ENCODE results near the gene ATXN1L.
A peak's percentile ranks its signal among the peaks of the same experiment; 100 is the strongest.
"Not testable (repeated sequence)": the region's sequence is repeated elsewhere in the genome, so short reads cannot be mapped to it uniquely, and the experiment has no call there.

ATXN1L gene

DNA sequence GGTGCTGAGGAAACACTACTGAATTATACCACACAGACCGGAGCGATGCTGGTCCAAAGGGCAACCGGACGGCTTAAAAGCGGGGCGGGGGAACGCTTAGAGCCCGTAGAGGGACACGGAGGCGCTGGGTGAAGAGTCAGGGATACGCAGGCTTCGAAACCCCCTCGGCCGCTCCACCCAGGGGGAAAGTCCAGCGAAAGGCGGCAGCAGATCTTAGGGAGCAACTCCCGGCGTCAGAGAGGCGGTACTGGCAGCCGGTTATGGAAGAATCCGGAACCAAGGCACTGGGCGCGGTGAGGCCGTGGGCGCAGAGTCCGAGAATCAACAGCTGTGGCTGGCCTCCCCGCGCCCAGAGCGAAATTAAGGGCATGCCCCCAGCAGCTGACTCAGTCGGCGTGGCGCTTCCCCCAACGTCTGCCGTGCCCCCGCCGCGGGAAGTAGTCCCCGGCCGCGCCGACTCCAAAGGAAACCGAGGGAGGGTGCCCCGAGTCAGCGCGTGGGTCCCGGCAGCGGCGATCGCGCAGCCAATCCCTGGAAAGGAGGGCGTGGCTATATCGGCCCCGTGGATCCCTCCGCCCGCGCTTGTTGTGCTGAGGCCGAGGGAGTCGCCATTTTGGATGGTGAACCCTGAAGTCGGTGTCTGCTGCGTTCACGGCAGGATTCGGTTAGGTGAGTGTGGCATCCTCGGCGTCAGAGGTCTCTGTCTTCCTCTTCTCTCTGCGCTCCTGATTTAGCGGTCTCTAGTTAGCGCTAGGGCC, 49.3 kb downstream of the ATXN1L start, which contains the start of gene IST1:
TSS of gene IST1 (plus strand) at position 611 of the 758 bp plus-strand sequence. CDS start 20,110 bp downstream, outside the sequence.
- peak; percentile 98 for DNase-seq

DNA sequence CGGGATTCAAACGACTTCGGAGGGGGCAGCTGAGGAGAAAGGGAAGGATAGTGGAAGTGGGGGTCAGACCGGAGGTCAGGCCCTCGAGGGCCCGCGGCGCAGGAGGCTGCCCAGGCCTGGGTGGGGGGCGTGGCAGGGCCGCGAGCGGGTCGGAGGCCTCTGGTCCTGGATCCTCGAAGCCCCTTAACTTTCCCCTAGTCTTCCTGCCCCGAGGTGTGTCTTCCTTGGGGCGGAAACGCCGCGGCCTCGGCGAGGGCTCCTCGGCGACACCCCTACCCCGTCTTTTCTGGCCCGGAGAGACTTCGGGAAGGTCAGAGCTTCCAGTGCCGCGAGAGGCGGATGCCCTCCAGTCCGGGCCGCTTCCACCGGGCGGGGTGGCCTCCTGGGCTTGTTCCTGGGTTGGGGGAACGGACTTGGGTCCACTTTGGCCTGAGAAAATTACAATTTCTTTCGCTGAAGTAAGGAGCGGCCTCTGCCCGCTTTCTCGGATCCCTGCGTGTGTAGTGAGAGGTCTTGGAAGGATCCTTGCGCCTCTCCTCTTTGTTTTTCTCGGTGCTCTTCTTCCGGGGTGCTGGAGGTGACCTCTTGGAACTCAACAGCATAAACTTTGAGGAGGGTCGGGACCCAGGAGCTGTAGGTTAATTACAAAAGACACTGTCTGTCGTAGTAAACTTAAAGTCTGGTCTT, 50.0 kb downstream of the ATXN1L start:
- no peak for DNase-seq

DNA sequence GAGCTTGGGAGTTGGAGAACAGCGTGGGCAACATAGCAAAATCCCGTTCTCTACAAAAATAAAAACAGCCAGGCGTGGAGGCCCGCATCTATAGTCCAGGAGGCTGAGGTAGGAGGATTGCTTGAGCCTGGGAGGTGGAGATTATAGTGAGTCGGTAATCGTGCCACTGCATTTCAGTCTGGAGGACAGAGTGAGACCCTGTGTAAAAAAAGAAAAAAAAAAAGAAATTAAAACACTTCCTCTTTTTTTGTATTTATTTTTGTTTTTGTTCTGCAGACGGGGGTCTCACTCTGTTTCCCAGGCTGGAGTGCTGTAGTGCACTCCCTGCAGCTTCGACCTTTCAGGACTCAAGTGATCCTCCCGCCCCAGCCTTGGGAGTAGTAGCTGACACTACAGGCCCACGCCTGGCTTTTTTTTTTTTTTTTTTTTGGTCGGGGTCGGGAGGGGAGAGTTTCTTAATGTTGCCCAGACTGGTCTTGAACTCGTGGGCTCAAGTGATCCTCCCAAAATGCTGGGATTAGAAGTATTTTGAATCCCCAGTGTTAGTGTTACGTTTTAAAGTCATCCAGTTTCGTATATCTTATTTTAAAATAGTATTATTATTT, 51.1 kb downstream of the ATXN1L start:
- DNase-seq = no peak

DNA sequence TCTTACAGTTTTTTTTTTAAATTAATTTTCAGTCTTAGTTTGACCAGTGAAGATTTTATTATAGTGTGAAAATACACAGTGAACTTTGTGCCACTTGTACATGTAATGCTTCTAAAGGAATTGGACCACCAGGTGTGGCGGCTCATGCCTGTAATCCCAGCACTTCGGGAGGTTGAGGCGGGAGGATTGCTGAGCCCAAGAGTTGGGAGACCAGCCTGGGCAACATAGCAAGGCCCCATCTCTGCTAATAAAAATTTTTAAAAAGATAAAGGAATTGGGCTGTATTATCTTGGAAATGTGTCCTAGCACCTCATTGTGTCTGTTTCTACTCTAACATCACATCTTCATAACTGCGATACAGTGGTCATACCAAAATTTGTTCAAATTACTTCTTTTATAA, 53.4 kb downstream of the ATXN1L start:
- DNase-seq = no peak

DNA sequence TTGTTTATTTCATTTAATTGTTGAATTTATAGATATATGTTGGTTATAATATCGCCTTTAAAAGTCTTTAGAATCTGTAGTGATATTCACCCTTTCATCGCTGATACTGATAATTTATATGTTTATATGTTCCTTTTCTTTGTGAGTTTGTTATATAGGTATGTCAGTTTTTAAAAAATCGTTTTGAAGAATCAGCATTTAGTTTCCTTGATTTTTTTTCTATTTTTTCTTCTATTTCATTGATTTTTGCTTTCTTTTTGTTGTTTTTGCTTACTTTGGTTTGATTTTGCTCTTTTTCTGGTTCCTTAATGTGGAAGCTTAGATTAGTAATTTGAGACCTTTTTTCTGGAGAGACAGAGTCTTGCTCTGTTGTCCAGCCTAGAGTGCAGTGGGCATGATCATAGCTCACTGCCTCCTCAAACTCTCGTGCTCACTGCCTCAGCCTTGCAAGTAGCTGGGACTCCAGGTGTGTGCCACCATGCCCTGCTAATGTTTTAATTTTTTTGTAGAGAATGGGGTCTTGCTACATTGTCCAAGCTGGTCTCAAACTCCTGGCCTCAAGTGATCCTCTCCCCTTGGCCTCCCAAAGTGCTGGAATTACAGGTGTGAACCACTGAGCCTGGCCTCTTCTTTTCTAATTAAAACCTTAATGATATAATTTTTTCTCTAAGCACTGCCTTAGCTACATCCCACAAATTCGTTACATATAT, 57.0 kb downstream of the ATXN1L start:
- no peak for DNase-seq

DNA sequence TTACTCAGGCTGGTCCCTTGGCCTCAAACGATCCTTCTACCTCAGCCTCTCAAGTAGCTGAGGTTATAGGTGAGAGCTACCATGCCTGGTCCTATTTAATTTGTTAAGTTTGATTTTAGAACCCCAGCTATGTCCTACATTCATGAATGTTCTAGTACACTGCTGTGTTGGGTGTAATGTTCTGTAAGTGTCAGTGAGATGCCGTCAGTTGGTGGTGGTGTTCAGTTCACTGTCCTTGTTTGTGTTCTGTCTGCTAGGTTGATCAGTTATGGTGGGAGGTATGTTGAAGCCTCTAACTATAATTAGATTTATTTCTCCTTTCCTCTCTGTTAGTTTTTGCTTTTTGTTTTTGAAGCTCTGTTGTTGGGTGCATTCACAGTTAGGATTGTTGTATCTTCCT, 57.8 kb downstream of the ATXN1L start:
- no peak for DNase-seq

DNA sequence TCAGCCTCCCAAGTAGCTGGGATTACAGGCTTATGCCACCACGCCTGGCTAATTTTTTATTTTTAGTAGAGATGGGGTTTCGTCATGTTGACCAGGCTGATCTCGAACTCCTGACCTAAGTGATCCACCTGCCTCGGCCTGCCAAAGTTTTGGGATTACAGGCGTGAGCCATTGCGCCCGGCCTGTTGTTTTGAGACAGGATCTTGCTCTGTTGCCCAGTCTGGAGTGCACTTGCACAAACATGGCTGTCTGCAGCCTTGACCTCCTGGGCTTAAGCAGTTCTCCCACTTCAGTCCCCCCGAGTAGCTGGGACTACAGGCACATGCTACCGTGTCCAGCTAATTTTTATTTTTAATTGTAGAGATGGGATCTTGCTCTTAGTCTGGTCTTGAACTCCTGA, 58.5 kb downstream of the ATXN1L start:
- no peak for DNase-seq

DNA sequence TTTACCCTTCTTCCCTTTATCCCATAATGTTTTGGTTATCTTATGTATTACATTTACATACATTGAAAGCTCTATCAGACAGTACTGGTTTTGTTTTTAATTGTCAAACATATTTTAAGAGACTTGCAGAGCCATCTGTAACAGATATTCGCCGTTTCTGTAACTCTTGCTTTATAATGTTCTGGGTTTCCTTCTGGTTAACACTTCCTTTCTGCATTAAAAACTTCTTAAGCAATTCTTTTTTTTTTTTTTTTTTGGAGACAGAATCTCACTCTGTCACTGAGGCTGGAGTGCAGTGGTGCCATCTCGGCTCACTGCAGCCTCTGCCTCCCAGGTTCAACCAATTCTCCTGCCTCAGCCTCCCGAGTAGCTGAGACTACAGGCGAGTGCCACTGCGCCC, 60.0 kb downstream of the ATXN1L start:
- DNase-seq = not testable (repeated sequence)
